Thyroid gland (tissue), 4 donors: ENCODE data around the gene ESR1. TPM values are rescaled to one million over a fixed set of nuclear protein-coding genes. Genes with fewer than 3 reads are reported as not detected.

Source experiments
- DNase-seq, 2 donors: peaks; one replicate each; pipeline ENCODE4 v3.0.0-alpha.2; 2019
- H3K27ac ChIP-seq, 3 donors: fragments of 200-600 bp; sonication (generic); 1 replicate in 2 of 3; 2 replicates in 1 of 3; pipeline ENCODE4 v1.5.1; 2016 to 2019; ENCODE audit warnings: mild to moderate bottlenecking in 1 of 3, moderate library complexity in 1 of 3
- H3K27me3 ChIP-seq: fragments of 200-600 bp; sonication (generic); one replicate; pipeline ENCODE4 v1.5.1; 2019
- H3K36me3 ChIP-seq, 2 donors: fragments of 200-600 bp; sonication (generic); one replicate each; pipeline ENCODE4 v1.5.1; 2016 to 2019
- H3K4me1 ChIP-seq, 2 donors: fragments of 200-600 bp; sonication (generic); one replicate each; pipeline ENCODE4 v1.5.1; 2017 to 2019
- H3K4me3 ChIP-seq, 3 donors: fragments of 200-600 bp; sonication (generic); replicated peaks in 1 of 3; 1 replicate in 2 of 3; 2 replicates in 1 of 3; pipeline ENCODE4 v1.5.1; 2016; ENCODE audit warnings: mild to moderate bottlenecking in 1 of 3
- H3K9me3 ChIP-seq: fragments of 200-600 bp; sonication (generic); one replicate; pipeline ENCODE4 v1.5.1; 2017
- POLR2A ChIP-seq, 2 donors: fragments of 450-650 bp; IDR thresholded peaks; one replicate each; pipeline ENCODE4 v1.6.1; 2017; ENCODE audit warnings: antibody characterized with exemption in 2 of 2, mild to moderate bottlenecking in 2 of 2, moderate library complexity in 1 of 2
- WGBS, 2 donors: methylation state at CpG; one replicate each; pipeline ENCODE4 v1.1.5; 2017; 5-methylcytosine and 5-hydroxymethylcytosine counted together
- intact Hi-C: fragments of 100-400 bp; cut with DNase I; formaldehyde crosslinking; loops from one replicate; pipeline ENCODE4 v1.15.1; 2023
- total RNA-seq, 4 donors: library from RNA; depleted of rRNA; stranded (reverse); fragments of >200 nt; gene quantifications; one replicate each; pipeline ENCODE4 v1.2.3, GENCODE V29; 2016
- TF ChIP-seq, protein P1 (sequence below), 6 experiments: fragments of 200-600 bp in 3 of 6; fragments of 450-650 bp in 3 of 6; sonication (generic) in 3 of 6; IDR thresholded peaks; one replicate each; pipeline ENCODE4 v1.5.1; 2016 to 2019; ENCODE audit warnings: antibody characterized with exemption in 6 of 6, mild to moderate bottlenecking in 2 of 6, inconsistent platforms in 1 of 6, moderate library complexity in 1 of 6

The ESR1 gene
- total RNA-seq, 4 donors from 2014 or later: 3.2 to 4.7 (median 3.6) TPM

DNA sequence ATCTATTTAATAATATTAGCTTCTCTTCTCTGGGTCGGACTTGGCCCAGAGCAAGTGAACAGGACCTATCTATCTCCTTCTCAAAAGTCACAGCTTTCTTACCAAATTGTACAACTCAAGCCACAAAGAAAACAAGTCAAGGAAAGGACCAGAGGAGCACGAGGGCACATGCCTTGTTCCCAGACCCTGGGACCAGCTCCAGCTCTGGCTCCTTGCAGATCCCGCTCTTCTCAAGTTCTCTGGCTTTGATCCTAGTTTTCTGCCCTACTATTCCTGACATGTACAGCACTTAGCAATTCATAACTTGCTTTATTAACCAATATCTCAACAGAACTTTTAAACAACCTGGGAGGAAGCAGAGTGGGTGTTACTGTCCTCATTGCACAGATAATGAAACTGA is 185.9 kb downstream of the ESR1 start:
- DNase-seq: no peak
- no peak overlapping the region for H3K27ac ChIP-seq
- H3K9me3 ChIP-seq: no peaks in the 10 kb centered on the region
- no peaks in the 10 kb centered on the region for H3K36me3 ChIP-seq
- intact Hi-C loops: no loop called here
- H3K27me3 ChIP-seq: no peaks in the 10 kb centered on the region
- H3K4me3 ChIP-seq: no peak overlapping the region
- H3K4me1 ChIP-seq: no peaks in the 10 kb centered on the region
- 66 to 86% methylated on average over 3 of the region's 3 CpGs for WGBS, 2 donors
- no peak for TF ChIP-seq POLR2A (IDR thresholded peaks at IDR 0.05)
- TF ChIP-seq, protein P1, sequence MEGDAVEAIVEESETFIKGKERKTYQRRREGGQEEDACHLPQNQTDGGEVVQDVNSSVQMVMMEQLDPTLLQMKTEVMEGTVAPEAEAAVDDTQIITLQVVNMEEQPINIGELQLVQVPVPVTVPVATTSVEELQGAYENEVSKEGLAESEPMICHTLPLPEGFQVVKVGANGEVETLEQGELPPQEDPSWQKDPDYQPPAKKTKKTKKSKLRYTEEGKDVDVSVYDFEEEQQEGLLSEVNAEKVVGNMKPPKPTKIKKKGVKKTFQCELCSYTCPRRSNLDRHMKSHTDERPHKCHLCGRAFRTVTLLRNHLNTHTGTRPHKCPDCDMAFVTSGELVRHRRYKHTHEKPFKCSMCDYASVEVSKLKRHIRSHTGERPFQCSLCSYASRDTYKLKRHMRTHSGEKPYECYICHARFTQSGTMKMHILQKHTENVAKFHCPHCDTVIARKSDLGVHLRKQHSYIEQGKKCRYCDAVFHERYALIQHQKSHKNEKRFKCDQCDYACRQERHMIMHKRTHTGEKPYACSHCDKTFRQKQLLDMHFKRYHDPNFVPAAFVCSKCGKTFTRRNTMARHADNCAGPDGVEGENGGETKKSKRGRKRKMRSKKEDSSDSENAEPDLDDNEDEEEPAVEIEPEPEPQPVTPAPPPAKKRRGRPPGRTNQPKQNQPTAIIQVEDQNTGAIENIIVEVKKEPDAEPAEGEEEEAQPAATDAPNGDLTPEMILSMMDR (IDR thresholded peaks at IDR 0.05): no peak

DNA sequence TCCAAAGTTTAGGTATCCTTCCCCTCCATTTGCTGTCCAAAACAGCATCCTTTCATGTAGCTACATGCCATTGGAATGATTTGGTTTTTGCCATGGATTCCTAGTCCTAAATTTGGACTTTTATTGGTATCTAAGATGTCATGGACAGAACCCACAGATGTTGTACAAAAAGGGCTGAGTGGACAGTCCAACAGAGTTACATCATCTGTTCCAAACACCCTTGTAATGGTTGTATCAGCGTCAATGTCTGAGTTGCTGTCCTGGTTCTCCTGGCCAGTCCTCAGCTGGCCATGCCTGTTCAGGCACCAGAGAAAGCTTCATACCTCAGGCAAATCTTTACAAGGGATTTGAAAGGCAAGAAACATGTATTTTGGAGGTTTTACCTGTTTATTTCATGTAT is 191.3 kb downstream of the ESR1 start:
- TF ChIP-seq, protein P1 (IDR thresholded peaks at IDR 0.05): no peak
- TF ChIP-seq POLR2A (IDR thresholded peaks at IDR 0.05): no peak
- 85 to 87% methylated on average over 1 of the region's 1 CpG for WGBS, 2 donors
- intact Hi-C loops: no loop called here
- Histone ChIP-seq H3K36me3 (no peaks in the 10 kb centered on the region), H3K4me1 (no peaks in the 10 kb centered on the region), H3K27me3 (no peaks in the 10 kb centered on the region), H3K9me3 (no peaks in the 10 kb centered on the region), H3K4me3 (no peak overlapping the region), H3K27ac (no peak overlapping the region)
- DNase-seq: no peak

DNA sequence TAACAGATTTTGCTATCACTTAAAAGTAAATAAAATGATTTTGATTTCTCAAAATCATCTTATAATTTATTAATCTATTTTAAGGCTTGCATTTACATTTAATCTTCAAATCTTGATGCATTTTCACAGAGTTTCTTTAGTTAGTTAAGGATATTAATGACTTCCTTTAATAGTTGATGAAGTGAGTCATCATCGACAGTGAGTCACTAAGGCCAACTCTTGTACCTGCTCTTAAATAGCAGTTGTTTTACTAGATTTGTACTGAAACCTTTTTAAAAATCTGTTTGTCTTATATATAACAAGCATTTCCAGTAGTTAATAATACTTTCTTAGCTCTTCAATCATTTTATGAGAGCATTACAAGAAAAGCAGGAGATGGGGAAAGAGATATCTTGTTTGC is 191.7 kb downstream of the ESR1 start:
- intact Hi-C loops: no loop called here
- no peaks in the 10 kb centered on the region for H3K9me3 ChIP-seq
- 87 to 90% methylated on average over 1 of the region's 1 CpG for WGBS, 2 donors
- no peaks in the 10 kb centered on the region for H3K27me3 ChIP-seq
- no peaks in the 10 kb centered on the region for H3K36me3 ChIP-seq
- no peak overlapping the region for H3K27ac ChIP-seq
- DNase-seq: no peak
- no peaks in the 10 kb centered on the region for H3K4me1 ChIP-seq
- no peak for TF ChIP-seq POLR2A (IDR thresholded peaks at IDR 0.05)
- TF ChIP-seq, protein P1 (IDR thresholded peaks at IDR 0.05): no peak
- no peak overlapping the region for H3K4me3 ChIP-seq

DNA sequence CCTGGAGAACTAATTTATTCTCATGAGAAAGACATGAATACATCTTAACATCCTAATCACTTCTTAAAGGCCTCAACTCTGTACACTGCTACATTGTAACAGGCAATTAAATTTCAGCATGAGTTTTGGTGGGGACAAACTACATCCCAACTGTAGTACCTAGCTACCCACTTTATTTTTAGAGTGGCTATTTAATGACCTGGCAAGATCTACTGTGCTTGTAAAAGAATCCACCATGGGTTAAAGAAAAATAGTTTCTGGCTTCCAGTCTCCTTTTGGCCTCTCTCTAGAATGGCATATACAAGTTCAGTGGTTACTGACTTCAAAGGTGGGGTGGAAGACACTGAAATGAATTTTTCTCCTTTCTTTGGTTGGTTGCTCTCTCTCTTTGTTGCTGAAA is 193.9 kb downstream of the ESR1 start:
- TF ChIP-seq POLR2A (IDR thresholded peaks at IDR 0.05): no peak
- TF ChIP-seq, protein P1 (IDR thresholded peaks at IDR 0.05): no peak
- H3K27ac ChIP-seq: no peak overlapping the region
- H3K27me3 ChIP-seq: no peaks in the 10 kb centered on the region
- no peaks in the 10 kb centered on the region for H3K36me3 ChIP-seq
- intact Hi-C loops: no loop called here
- no peak overlapping the region for H3K4me3 ChIP-seq
- DNase-seq: no peak
- no peaks in the 10 kb centered on the region for H3K9me3 ChIP-seq
- no peaks in the 10 kb centered on the region for H3K4me1 ChIP-seq

DNA sequence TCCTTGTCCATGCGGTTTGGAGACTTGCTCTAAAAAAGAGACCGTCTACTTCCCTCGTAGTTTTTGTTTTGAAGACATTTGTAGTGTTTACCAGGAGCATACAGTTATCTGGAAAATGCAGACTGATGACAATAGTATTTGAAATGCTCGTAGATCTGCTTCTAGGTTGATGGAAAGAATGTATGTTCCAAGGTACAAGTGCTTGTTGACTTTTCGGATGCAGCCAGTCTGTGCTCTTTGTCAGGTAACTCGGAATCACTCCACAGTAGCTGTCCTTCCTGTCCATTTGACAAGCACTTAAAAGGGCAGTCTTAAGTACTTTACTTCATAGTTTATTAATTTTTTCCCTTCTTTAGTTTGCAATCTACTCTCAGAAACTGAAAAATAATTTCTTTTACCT is 194.8 kb downstream of the ESR1 start:
- intact Hi-C loops: no loop called here
- TF ChIP-seq, protein P1 (IDR thresholded peaks at IDR 0.05): no peak
- TF ChIP-seq POLR2A (IDR thresholded peaks at IDR 0.05): no peak

More for the DNA sequence above, 194.8 kb downstream of the ESR1 start:
- Histone ChIP-seq H3K9me3 (no peaks in the 10 kb centered on the region), H3K4me3 (no peak overlapping the region), H3K4me1 (no peaks in the 10 kb centered on the region), H3K27ac (no peak overlapping the region), H3K27me3 (no peaks in the 10 kb centered on the region), H3K36me3 (no peaks in the 10 kb centered on the region)
- DNase-seq: no peak
- WGBS, 2 donors: 69 to 71% methylated on average over 6 of the region's 6 CpGs
